RWPE2 (cell line): ENCODE data around the gene ETFDH.
A peak's percentile ranks its signal among the peaks of the same experiment; 100 is the strongest.

ENCODE experiments used
- ATAC-seq: fragments of 200-7000 bp; cut with Tn5 transposase; 3 replicates; pipeline ENCODE4 v1.9.1; 2021; ENCODE audit warnings: low read depth
- DNase-seq: peaks from one replicate; pipeline ENCODE4 v3.0.0-alpha.2; 2020; ENCODE audit warnings: low spot score
- H3K27ac ChIP-seq: fragments of 450-650 bp; 2 replicates; pipeline ENCODE4 v1.5.1; 2017; ENCODE audit warnings: mild to moderate bottlenecking; ENCODE audit not compliant: poor library complexity, severe bottlenecking
- H3K27me3 ChIP-seq: fragments of 250-450 bp; sonication (Bioruptor Pico); 2 replicates; pipeline ENCODE4 v1.5.1; 2021; ENCODE audit warnings: mild to moderate bottlenecking, moderate library complexity; ENCODE audit not compliant: insufficient read depth, poor library complexity, severe bottlenecking
- H3K36me3 ChIP-seq: fragments of 250-450 bp; sonication (Bioruptor Pico); 2 replicates; pipeline ENCODE4 v1.5.1; 2020; ENCODE audit warnings: low read depth, mild to moderate bottlenecking, moderate library complexity
- H3K4me1 ChIP-seq: fragments of 250-450 bp; sonication (Bioruptor Pico); 2 replicates; pipeline ENCODE4 v1.5.1; 2021; ENCODE audit warnings: mild to moderate bottlenecking, moderate library complexity; ENCODE audit not compliant: insufficient read depth, poor library complexity, severe bottlenecking
- H3K4me3 ChIP-seq: fragments of 250-450 bp; sonication (Bioruptor Pico); 2 replicates; pipeline ENCODE4 v1.5.1; 2021; ENCODE audit warnings: mild to moderate bottlenecking, moderate library complexity; ENCODE audit not compliant: severe bottlenecking
- H3K9me3 ChIP-seq: fragments of 250-450 bp; sonication (Bioruptor Pico); 2 replicates; pipeline ENCODE4 v1.5.1; 2021; ENCODE audit warnings: mild to moderate bottlenecking, moderate library complexity; ENCODE audit not compliant: severe bottlenecking
- CTCF ChIP-seq: fragments of 450-650 bp; IDR thresholded peaks from one replicate; pipeline ENCODE4 v1.5.1; 2017; ENCODE audit warnings: mild to moderate bottlenecking, moderate library complexity; ENCODE audit not compliant: poor library complexity, severe bottlenecking

Gene ETFDH

GRCh38 chr4:158666892-158667291, 5.2 kb upstream of the ETFDH start:
- Histone ChIP-seq H3K4me3 (no peak overlapping the region), H3K27me3 (no peaks in the 10 kb centered on the region), H3K36me3 (peaks cover 18% of the 10 kb centered on the region), H3K27ac (no peak overlapping the region), H3K4me1 (no peaks in the 10 kb centered on the region), H3K9me3 (no peaks in the 10 kb centered on the region)
- DNase-seq: no peak
- TF ChIP-seq CTCF: no peak
- no peak for ATAC-seq

GRCh38 chr4:158667651-158668198, 4.4 kb upstream of the ETFDH start:
- Histone ChIP-seq H3K4me1 (no peaks in the 10 kb centered on the region), H3K36me3 (peaks cover 18% of the 10 kb centered on the region), H3K4me3 (no peak overlapping the region), H3K27ac (no peak overlapping the region), H3K9me3 (no peaks in the 10 kb centered on the region), H3K27me3 (no peaks in the 10 kb centered on the region)
- peak; percentile 85 for TF ChIP-seq CTCF
- ATAC-seq (no peak; the same call in 2 of the 3 replicates), DNase-seq (no peak)

- H3K27me3 ChIP-seq: no peaks in the 10 kb centered on the region
- H3K27ac ChIP-seq: no peak overlapping the region
- H3K4me3 ChIP-seq: no peak overlapping the region
- ATAC-seq: no peak
- H3K4me1 ChIP-seq: peaks cover 3% of the 10 kb centered on the region
- no peak for DNase-seq
- peaks cover 18% of the 10 kb centered on the region for H3K36me3 ChIP-seq
- TF ChIP-seq CTCF: no peak
- H3K9me3 ChIP-seq: no peaks in the 10 kb centered on the region
Measured at GRCh38 chr4:158669310-158669709, 2.8 kb upstream of the ETFDH start.

GRCh38 chr4:158670975-158671664, 976 bp upstream of the ETFDH start:
- no peak for TF ChIP-seq CTCF
- Histone ChIP-seq H3K27me3 (no peaks in the 10 kb centered on the region), H3K4me1 (peaks cover 3% of the 10 kb centered on the region), H3K4me3 (peak overlapping the region; percentile 80), H3K9me3 (no peaks in the 10 kb centered on the region), H3K36me3 (peaks cover 18% of the 10 kb centered on the region), H3K27ac (peak overlapping the region; percentile 63)
- peak; percentile 30 for ATAC-seq
- peak; percentile 66 for DNase-seq

- Histone ChIP-seq H3K9me3 (no peaks in the 10 kb centered on the region), H3K4me1 (peaks cover 3% of the 10 kb centered on the region), H3K27me3 (no peaks in the 10 kb centered on the region), H3K4me3 (peak within 1 kb of the TSS; percentile 80), H3K27ac (peak within 1 kb of the TSS; percentile 63), H3K36me3 (peaks cover 18% of the 10 kb centered on the region)
- DNase-seq (no peak), ATAC-seq (no peak)
- no peak for TF ChIP-seq CTCF
Measured at GRCh38 chr4:158671665-158671914, 506 bp upstream of the ETFDH start, which contains the start of gene C4orf46. Gene C4orf46 (minus strand): TSS chr4:158671887. CDS start chr4:158671801, 86 bp downstream.
